K562 (cell line): ENCODE measurements around the gene EIF4G2. TPM values are rescaled to one million over a fixed set of nuclear protein-coding genes. Genes with fewer than 3 reads are reported as not detected.

Experiments
- EHMT2 ChIP-seq: fragments of 450-650 bp; IDR thresholded peaks from 2 replicates; pipeline ENCODE4 v1.6.1; 2018; ENCODE audit warnings: antibody characterized with exemption
- ETV5 ChIP-seq: sonication (generic); formaldehyde crosslinking; IDR thresholded peaks from 2 replicates; pipeline ENCODE4 v1.4.0; 2020; ENCODE audit warnings: low read depth, mild to moderate bottlenecking, missing genetic modification reagents
- MAFG ChIP-seq: fragments of 450-650 bp; conservative IDR thresholded peaks from 2 replicates; pipeline ENCODE4 v1.6.1; 2016; ENCODE audit warnings: missing genetic modification characterization, missing compliant biosample characterization
- ZNF316 ChIP-seq: fragments of 450-650 bp; IDR thresholded peaks from 2 replicates; pipeline ENCODE4 v1.6.1; 2016
- polyA plus RNA-seq, 8 experiments: library from polyadenylated mRNA; depleted of rRNA in 4 of 8; stranded (reverse) in 5 of 8; unstranded in 3 of 8; fragments of >200 nt; fragmentation: Nextera tagmentation in 2 of 8; fragmentation: Illumina TruSeq in 1 of 8; extraction: Ambion mirVana in 2 of 8; extraction: Trizol in 1 of 8; gene quantifications; 2 replicates each; pipeline versions ENCODE4 v1.2.1 to v1.2.3, GENCODE V29; 2011 to 2014; ENCODE audit warnings: inconsistent platforms in 1 of 8, missing spikeins in 1 of 8
- total RNA-seq, 7 experiments: library from RNA; depleted of rRNA in 6 of 7; stranded (reverse); fragments of >200 nt in 6 of 7; fragmentation: Illumina TruSeq in 2 of 7; extraction: Trizol in 2 of 7; gene quantifications; 2 replicates each; pipeline versions ENCODE4 v1.2.1 to v1.2.3, GENCODE V29; 2011 to 2021; ENCODE audit warnings: low replicate concordance in 1 of 7
- TF ChIP-seq, protein P1 (sequence below), 2 experiments: fragments of 450-650 bp in 1 of 2; sonication (generic) in 1 of 2; formaldehyde crosslinking in 1 of 2; IDR thresholded peaks; 2 replicates each; pipeline versions ENCODE4 v1.7.1 to v1.9.0; 2016 to 2022; ENCODE audit warnings: inconsistent platforms in 1 of 2, mild to moderate bottlenecking in 1 of 2, missing genetic modification reagents in 1 of 2
- TF ChIP-seq, protein P2 (sequence below): sonication (generic); formaldehyde crosslinking; IDR thresholded peaks from 2 replicates; pipeline ENCODE4 v1.5.0; 2020; ENCODE audit warnings: missing genetic modification reagents
- TF ChIP-seq, protein P3 (sequence below): fragments of 450-650 bp; formaldehyde crosslinking; IDR thresholded peaks from 2 replicates; pipeline ENCODE4 v1.4.0; 2020; ENCODE audit warnings: mild to moderate bottlenecking, mixed read lengths
- TF ChIP-seq, protein P4 (sequence below): fragments of 250-450 bp; sonication (Bioruptor Pico); IDR thresholded peaks from 2 replicates; pipeline ENCODE4 v1.5.0; 2021; ENCODE audit warnings: mild to moderate bottlenecking, moderate library complexity
- TF ChIP-seq, protein P5 (sequence below): fragments of 450-650 bp; IDR thresholded peaks from 2 replicates; pipeline ENCODE4 v1.6.1; 2016; ENCODE audit warnings: borderline replicate concordance

Gene EIF4G2
- total and polyA plus RNA-seq, 9 of the 15 experiments (the other 6 are each of a cell fraction or from before 2014, with no cell fraction given) = 206 to 790 (median 646) TPM

DNA sequence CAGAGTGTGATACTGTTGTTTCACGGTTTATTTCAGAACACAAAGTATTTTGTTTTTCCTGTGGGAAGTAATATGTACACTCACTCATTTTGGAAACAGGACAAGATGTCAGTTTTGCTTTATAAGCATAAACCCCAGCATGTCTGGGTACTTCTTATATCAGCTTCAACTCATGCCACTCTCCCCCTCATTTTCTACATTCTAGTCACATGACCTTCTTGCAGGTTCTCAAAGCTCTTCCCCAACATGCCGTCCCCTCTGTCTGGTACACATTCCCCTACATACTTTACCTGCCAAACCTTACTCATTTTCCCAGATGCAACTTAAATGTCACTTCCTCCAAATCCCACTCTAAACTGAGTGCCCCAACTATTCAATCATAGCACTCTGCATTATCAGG lies 59.2 kb downstream of the EIF4G2 start (continued):
- TF ChIP-seq, protein P1, sequence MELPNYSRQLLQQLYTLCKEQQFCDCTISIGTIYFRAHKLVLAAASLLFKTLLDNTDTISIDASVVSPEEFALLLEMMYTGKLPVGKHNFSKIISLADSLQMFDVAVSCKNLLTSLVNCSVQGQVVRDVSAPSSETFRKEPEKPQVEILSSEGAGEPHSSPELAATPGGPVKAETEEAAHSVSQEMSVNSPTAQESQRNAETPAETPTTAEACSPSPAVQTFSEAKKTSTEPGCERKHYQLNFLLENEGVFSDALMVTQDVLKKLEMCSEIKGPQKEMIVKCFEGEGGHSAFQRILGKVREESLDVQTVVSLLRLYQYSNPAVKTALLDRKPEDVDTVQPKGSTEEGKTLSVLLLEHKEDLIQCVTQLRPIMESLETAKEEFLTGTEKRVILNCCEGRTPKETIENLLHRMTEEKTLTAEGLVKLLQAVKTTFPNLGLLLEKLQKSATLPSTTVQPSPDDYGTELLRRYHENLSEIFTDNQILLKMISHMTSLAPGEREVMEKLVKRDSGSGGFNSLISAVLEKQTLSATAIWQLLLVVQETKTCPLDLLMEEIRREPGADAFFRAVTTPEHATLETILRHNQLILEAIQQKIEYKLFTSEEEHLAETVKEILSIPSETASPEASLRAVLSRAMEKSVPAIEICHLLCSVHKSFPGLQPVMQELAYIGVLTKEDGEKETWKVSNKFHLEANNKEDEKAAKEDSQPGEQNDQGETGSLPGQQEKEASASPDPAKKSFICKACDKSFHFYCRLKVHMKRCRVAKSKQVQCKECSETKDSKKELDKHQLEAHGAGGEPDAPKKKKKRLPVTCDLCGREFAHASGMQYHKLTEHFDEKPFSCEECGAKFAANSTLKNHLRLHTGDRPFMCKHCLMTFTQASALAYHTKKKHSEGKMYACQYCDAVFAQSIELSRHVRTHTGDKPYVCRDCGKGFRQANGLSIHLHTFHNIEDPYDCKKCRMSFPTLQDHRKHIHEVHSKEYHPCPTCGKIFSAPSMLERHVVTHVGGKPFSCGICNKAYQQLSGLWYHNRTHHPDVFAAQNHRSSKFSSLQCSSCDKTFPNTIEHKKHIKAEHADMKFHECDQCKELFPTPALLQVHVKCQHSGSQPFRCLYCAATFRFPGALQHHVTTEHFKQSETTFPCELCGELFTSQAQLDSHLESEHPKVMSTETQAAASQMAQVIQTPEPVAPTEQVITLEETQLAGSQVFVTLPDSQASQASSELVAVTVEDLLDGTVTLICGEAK (IDR thresholded peaks at IDR 0.05) = peak; percentile 19; the same call in 1 of the 2 replicates
- TF ChIP-seq, protein P1 (CRISPR knock-in tag; IDR thresholded peaks at IDR 0.05) = no peak
- TF ChIP-seq ETV5 (no peak), ZNF316 (peak; percentile 89), EHMT2 (peak; percentile 52), MAFG (tag) (peak; percentile 31; the same call in 1 of the 2 replicates)
- TF ChIP-seq, protein P2, sequence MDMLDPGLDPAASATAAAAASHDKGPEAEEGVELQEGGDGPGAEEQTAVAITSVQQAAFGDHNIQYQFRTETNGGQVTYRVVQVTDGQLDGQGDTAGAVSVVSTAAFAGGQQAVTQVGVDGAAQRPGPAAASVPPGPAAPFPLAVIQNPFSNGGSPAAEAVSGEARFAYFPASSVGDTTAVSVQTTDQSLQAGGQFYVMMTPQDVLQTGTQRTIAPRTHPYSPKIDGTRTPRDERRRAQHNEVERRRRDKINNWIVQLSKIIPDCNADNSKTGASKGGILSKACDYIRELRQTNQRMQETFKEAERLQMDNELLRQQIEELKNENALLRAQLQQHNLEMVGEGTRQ (CRISPR knock-in tag) = peak; percentile 61
- TF ChIP-seq, protein P3, sequence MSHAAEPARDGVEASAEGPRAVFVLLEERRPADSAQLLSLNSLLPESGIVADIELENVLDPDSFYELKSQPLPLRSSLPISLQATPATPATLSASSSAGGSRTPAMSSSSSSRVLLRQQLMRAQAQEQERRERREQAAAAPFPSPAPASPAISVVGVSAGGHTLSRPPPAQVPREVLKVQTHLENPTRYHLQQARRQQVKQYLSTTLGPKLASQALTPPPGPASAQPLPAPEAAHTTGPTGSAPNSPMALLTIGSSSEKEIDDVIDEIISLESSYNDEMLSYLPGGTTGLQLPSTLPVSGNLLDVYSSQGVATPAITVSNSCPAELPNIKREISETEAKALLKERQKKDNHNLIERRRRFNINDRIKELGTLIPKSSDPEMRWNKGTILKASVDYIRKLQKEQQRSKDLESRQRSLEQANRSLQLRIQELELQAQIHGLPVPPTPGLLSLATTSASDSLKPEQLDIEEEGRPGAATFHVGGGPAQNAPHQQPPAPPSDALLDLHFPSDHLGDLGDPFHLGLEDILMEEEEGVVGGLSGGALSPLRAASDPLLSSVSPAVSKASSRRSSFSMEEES (CRISPR knock-in tag) = peak; percentile 95
- TF ChIP-seq, protein P4, sequence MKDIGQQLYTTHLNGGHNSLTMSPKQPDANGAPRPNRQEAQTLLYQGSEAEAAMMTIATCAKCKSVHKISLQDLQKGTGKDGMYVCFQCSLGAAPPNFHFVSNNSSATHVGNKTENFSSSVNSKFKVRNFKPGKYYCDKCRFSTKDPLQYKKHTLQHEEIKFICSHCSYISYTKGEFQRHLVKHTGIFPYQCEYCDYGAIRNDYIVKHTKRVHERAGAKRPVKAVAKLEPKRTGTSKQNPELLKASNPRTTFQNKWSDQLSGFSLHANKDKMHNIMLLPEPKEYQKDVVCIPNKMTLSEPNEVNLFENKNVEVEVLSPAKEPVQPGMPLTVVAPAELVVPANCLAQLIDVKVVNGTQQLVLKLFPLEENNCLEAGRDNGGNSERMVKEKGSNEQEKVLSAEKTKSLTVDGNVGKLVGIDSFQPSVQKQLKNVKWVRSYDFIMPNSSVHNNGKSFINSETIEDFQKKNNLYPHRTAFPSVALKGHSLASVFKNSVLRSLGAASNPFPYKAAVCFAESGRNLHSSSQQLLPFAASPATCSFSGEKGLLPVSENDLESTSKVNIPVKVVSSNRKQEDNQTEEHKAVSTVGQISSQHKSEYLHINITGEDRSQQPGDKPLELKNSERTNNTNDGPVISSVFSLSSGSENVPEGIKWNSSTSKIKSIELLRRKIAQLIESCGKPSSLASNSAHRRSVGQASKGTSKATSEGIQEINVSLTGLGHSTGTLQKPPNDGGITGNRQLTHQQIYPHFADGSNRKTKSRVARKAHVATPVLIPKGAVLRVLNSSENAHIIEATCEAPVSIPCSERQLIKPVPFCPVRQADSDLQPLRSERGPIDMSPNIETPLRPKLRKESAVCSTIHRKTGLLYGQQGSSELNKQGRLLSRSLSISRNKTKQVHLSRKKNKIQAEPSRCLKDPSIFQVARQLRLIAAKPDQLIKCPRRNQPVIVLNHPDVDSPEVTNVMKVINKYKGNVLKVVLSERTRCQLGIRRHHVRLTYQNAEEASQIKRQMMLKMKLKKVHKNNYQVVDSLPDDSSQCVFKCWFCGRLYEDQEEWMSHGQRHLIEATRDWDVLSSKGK (CRISPR knock-in tag) = no peak
- TF ChIP-seq, protein P5, sequence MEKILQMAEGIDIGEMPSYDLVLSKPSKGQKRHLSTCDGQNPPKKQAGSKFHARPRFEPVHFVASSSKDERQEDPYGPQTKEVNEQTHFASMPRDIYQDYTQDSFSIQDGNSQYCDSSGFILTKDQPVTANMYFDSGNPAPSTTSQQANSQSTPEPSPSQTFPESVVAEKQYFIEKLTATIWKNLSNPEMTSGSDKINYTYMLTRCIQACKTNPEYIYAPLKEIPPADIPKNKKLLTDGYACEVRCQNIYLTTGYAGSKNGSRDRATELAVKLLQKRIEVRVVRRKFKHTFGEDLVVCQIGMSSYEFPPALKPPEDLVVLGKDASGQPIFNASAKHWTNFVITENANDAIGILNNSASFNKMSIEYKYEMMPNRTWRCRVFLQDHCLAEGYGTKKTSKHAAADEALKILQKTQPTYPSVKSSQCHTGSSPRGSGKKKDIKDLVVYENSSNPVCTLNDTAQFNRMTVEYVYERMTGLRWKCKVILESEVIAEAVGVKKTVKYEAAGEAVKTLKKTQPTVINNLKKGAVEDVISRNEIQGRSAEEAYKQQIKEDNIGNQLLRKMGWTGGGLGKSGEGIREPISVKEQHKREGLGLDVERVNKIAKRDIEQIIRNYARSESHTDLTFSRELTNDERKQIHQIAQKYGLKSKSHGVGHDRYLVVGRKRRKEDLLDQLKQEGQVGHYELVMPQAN = 0 out of 2 replicates have a peak, but pooled peaks have one; percentile 35
